Measurements from ENCODE around the gene ABTB1.

ABTB1 gene

DNA sequence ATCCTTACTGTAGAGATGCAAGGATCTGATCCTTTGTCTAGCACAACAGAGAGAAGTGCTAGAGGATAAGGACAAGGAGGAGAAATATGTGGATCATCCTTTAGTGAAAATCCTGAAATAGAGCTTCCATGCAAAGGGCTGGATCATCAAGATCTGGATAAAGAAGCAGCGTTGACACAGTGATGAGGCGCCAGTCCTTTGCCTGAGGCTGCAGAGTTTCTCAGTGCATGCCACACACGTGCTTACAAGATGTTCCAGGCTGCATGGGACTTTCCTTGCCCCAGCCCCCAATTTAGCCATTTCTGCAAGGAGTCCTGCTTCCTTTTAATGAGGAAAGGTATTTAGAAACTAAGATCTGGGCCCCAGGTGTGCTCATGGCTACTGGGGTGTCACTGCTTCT, 7.2 kb upstream of the ABTB1 start:
- no peak overlapping the region for H2BK5ac ChIP-seq (ENCODE audit: low read depth, low read length, poor library complexity)
- H3K4me1 ChIP-seq (ENCODE audit: control insufficient read depth in 1 of 2, insufficient read depth in 2 of 2, low read length in 2 of 2), result no peaks in the 10 kb centered on the region
- no peaks in the 10 kb centered on the region for H3K79me2 ChIP-seq (ENCODE audit: control insufficient read depth, insufficient read depth, low read length, poor library complexity)
- no peak for DNase-seq
- no peaks in the 10 kb centered on the region for H3K79me1 ChIP-seq (ENCODE audit: low read length)
- no peak overlapping the region for H2BK12ac ChIP-seq (ENCODE audit: low read length)
- no peak overlapping the region for H2AK5ac ChIP-seq (ENCODE audit: low read length)
- H3K36me3 ChIP-seq (ENCODE audit: control insufficient read depth in 1 of 2, insufficient read depth in 2 of 2, low read length in 2 of 2), result no peaks in the 10 kb centered on the region
- H3K27ac ChIP-seq (ENCODE audit: low read depth, low read length), result no peak overlapping the region
- H3K14ac ChIP-seq (ENCODE audit: low read length), result no peak overlapping the region
- H3K4ac ChIP-seq (ENCODE audit: low read depth, low read length), result no peak overlapping the region
- H3K18ac ChIP-seq (ENCODE audit: low read length), result no peak overlapping the region
- no peak overlapping the region for H2AFZ ChIP-seq (ENCODE audit: insufficient read depth, low read length, poor library complexity)
- H3K23ac ChIP-seq (ENCODE audit: low read length), result no peak overlapping the region
- no peak overlapping the region for H3K9ac ChIP-seq (ENCODE audit: low read length)
- H2BK120ac ChIP-seq (ENCODE audit: insufficient read depth, low read length, poor library complexity), result no peak overlapping the region
- no peak overlapping the region for H4K12ac ChIP-seq (ENCODE audit: low read depth, low read length)
- no peak overlapping the region for H3K4me3 ChIP-seq (ENCODE audit: low read depth, low read length)
- H4K8ac ChIP-seq (ENCODE audit: low read depth, low read length), result no peak overlapping the region
- H3K27me3 ChIP-seq (ENCODE audit: insufficient read depth, low read length), result no peaks in the 10 kb centered on the region
- WGBS (ENCODE audit: extremely low coverage, insufficient coverage, insufficient read length), result no CpG with 5 or more reads among the region's 3 CpGs
- H3K4me2 ChIP-seq (ENCODE audit: low read length), result no peak overlapping the region
- H4K91ac ChIP-seq (ENCODE audit: low read depth, low read length), result no peak overlapping the region
- H3K9me3 ChIP-seq (ENCODE audit: insufficient read depth, low read depth, low read length), result no peaks in the 10 kb centered on the region

DNA sequence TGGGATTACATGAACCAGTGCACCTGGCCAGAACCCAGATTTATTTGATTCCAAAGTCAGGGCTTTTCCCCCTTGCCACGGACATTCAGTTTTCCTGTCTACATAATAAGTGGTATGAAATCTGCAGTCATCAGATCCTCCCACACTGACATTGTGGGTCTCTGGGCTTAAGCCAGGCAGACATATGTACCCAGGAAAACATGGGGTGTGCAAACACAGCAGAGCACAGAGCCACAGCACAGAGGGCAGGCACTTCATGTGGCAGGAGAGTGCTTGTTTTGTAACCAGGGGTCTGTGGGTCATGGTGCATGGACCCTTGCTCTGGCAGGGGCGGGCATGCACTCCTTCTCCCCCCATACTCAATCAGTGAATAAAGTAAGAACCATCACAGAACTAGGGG, 6.1 kb upstream of the ABTB1 start:
- Histone ChIP-seq H3K27ac (ENCODE audit: low read depth, low read length) (no peak overlapping the region), H3K4me3 (ENCODE audit: low read depth, low read length) (no peak overlapping the region), H3K36me3 (ENCODE audit: control insufficient read depth in 1 of 2, insufficient read depth in 2 of 2, low read length in 2 of 2) (no peaks in the 10 kb centered on the region), H2BK12ac (ENCODE audit: low read length) (no peak overlapping the region), H4K91ac (ENCODE audit: low read depth, low read length) (no peak overlapping the region), H2AK5ac (ENCODE audit: low read length) (no peak overlapping the region), H2AFZ (ENCODE audit: insufficient read depth, low read length, poor library complexity) (no peak overlapping the region), H3K4me1 (ENCODE audit: control insufficient read depth in 1 of 2, insufficient read depth in 2 of 2, low read length in 2 of 2) (no peaks in the 10 kb centered on the region), H3K27me3 (ENCODE audit: insufficient read depth, low read length) (no peaks in the 10 kb centered on the region), H2BK5ac (ENCODE audit: low read depth, low read length, poor library complexity) (no peak overlapping the region), H3K9me3 (ENCODE audit: insufficient read depth, low read depth, low read length) (no peaks in the 10 kb centered on the region), H3K9ac (ENCODE audit: low read length) (no peak overlapping the region), H3K79me2 (ENCODE audit: control insufficient read depth, insufficient read depth, low read length, poor library complexity) (no peaks in the 10 kb centered on the region), H3K18ac (ENCODE audit: low read length) (no peak overlapping the region), H3K4ac (ENCODE audit: low read depth, low read length) (no peak overlapping the region), H3K4me2 (ENCODE audit: low read length) (no peak overlapping the region), H4K8ac (ENCODE audit: low read depth, low read length) (no peak overlapping the region), H3K14ac (ENCODE audit: low read length) (no peak overlapping the region), H4K12ac (ENCODE audit: low read depth, low read length) (no peak overlapping the region), H2BK120ac (ENCODE audit: insufficient read depth, low read length, poor library complexity) (no peak overlapping the region), H3K79me1 (ENCODE audit: low read length) (no peaks in the 10 kb centered on the region), H3K23ac (ENCODE audit: low read length) (no peak overlapping the region)
- WGBS (ENCODE audit: extremely low coverage, insufficient coverage, insufficient read length), result no CpG with 5 or more reads among the region's 2 CpGs
- DNase-seq, result no peak

DNA sequence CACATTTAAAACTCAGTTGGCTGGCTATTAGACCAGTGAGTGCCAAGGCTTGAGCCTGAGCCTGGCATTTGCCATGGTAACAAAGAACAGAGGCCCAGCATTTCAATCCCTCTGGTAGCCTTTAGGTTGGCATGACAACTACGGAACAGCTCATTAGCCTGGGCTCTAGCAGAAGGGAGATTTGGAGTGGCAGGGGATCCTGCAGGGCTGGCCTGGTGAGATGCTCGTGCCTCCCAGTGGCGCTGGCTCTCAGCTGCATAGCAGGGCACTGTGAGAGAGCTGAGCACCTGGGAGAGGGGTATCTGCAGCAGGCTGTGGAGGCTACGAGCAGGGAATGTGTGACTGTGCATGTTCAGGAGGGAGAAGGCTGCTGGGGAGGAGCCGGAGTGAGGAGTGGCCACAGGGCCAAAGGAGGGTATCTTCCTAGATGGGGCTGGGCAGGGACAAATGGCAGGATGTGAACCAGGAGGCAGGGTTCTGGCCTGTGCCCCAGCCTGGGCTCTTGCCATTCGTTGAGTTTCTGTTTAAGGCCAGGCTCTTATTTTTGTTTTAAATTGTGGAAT, 5.6 kb upstream of the ABTB1 start:
- Histone ChIP-seq H3K79me1 (ENCODE audit: low read length) (peaks cover 3% of the 10 kb centered on the region), H3K9me3 (ENCODE audit: insufficient read depth, low read depth, low read length) (no peaks in the 10 kb centered on the region), H3K14ac (ENCODE audit: low read length) (no peak overlapping the region), H2BK120ac (ENCODE audit: insufficient read depth, low read length, poor library complexity) (no peak overlapping the region), H4K12ac (ENCODE audit: low read depth, low read length) (no peak overlapping the region), H3K18ac (ENCODE audit: low read length) (no peak overlapping the region), H3K4me3 (ENCODE audit: low read depth, low read length) (no peak overlapping the region), H4K8ac (ENCODE audit: low read depth, low read length) (no peak overlapping the region), H3K4me2 (ENCODE audit: low read length) (no peak overlapping the region), H3K79me2 (ENCODE audit: control insufficient read depth, insufficient read depth, low read length, poor library complexity) (no peaks in the 10 kb centered on the region), H3K27me3 (ENCODE audit: insufficient read depth, low read length) (no peaks in the 10 kb centered on the region), H2BK12ac (ENCODE audit: low read length) (no peak overlapping the region), H2AFZ (ENCODE audit: insufficient read depth, low read length, poor library complexity) (no peak overlapping the region), H3K4ac (ENCODE audit: low read depth, low read length) (no peak overlapping the region), H2AK5ac (ENCODE audit: low read length) (no peak overlapping the region), H3K9ac (ENCODE audit: low read length) (no peak overlapping the region), H4K91ac (ENCODE audit: low read depth, low read length) (no peak overlapping the region), H2BK5ac (ENCODE audit: low read depth, low read length, poor library complexity) (no peak overlapping the region), H3K36me3 (ENCODE audit: control insufficient read depth in 1 of 2, insufficient read depth in 2 of 2, low read length in 2 of 2) (no peaks in the 10 kb centered on the region), H3K23ac (ENCODE audit: low read length) (no peak overlapping the region), H3K27ac (ENCODE audit: low read depth, low read length) (no peak overlapping the region), H3K4me1 (ENCODE audit: control insufficient read depth in 1 of 2, insufficient read depth in 2 of 2, low read length in 2 of 2) (peaks cover 1 to 2% of the 10 kb centered on the region in 2 experiments)
- no peak for DNase-seq
- no CpG with 5 or more reads among the region's 6 CpGs for WGBS (ENCODE audit: extremely low coverage, insufficient coverage, insufficient read length)

DNA sequence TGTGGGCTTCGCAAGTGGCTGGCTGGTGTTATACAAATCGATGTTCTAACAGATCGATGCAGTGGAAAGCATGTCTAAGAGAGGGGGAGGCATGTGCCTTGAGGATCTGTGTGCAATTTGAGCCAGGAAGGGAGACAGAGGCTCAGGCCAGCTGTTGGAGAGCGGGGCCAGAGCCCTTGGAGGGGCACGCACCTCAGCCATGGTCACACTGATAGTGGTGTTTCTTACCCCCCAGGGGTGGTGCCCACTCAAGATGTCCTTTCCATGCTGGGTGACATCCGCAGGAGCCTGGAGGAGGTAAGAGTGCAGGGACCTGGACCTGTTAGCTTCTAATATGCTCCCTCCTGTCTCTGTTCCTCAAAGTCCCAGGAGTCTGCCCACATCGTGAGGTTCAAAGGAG, 3.8 kb upstream of the ABTB1 start:
- Histone ChIP-seq H3K4me2 (ENCODE audit: low read length) (no peak overlapping the region), H3K14ac (ENCODE audit: low read length) (no peak overlapping the region), H4K91ac (ENCODE audit: low read depth, low read length) (no peak overlapping the region), H4K8ac (ENCODE audit: low read depth, low read length) (no peak overlapping the region), H3K79me2 (ENCODE audit: control insufficient read depth, insufficient read depth, low read length, poor library complexity) (no peaks in the 10 kb centered on the region), H3K9ac (ENCODE audit: low read length) (no peak overlapping the region), H2AK5ac (ENCODE audit: low read length) (no peak overlapping the region), H3K9me3 (ENCODE audit: insufficient read depth, low read depth, low read length) (no peaks in the 10 kb centered on the region), H3K4me1 (ENCODE audit: control insufficient read depth in 1 of 2, insufficient read depth in 2 of 2, low read length in 2 of 2) (peaks cover 3 to 10% of the 10 kb centered on the region in 2 experiments), H2BK12ac (ENCODE audit: low read length) (no peak overlapping the region), H3K23ac (ENCODE audit: low read length) (no peak overlapping the region), H3K79me1 (ENCODE audit: low read length) (peaks cover 9% of the 10 kb centered on the region), H3K18ac (ENCODE audit: low read length) (no peak overlapping the region), H2BK5ac (ENCODE audit: low read depth, low read length, poor library complexity) (no peak overlapping the region), H2AFZ (ENCODE audit: insufficient read depth, low read length, poor library complexity) (no peak overlapping the region), H3K27ac (ENCODE audit: low read depth, low read length) (no peak overlapping the region), H3K36me3 (ENCODE audit: control insufficient read depth in 1 of 2, insufficient read depth in 2 of 2, low read length in 2 of 2) (no peaks in the 10 kb centered on the region), H3K4ac (ENCODE audit: low read depth, low read length) (no peak overlapping the region), H4K12ac (ENCODE audit: low read depth, low read length) (no peak overlapping the region), H3K27me3 (ENCODE audit: insufficient read depth, low read length) (no peaks in the 10 kb centered on the region), H3K4me3 (ENCODE audit: low read depth, low read length) (no peak overlapping the region), H2BK120ac (ENCODE audit: insufficient read depth, low read length, poor library complexity) (no peak overlapping the region)
- no peak for DNase-seq
- WGBS (ENCODE audit: extremely low coverage, insufficient coverage, insufficient read length), result no CpG with 5 or more reads among the region's 7 CpGs

Data from trophoblast cell (in vitro differentiated cells and primary cell).